ENCODE measurements around the gene SRD5A2.

SRD5A2 gene, protein sequence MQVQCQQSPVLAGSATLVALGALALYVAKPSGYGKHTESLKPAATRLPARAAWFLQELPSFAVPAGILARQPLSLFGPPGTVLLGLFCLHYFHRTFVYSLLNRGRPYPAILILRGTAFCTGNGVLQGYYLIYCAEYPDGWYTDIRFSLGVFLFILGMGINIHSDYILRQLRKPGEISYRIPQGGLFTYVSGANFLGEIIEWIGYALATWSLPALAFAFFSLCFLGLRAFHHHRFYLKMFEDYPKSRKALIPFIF

DNA sequence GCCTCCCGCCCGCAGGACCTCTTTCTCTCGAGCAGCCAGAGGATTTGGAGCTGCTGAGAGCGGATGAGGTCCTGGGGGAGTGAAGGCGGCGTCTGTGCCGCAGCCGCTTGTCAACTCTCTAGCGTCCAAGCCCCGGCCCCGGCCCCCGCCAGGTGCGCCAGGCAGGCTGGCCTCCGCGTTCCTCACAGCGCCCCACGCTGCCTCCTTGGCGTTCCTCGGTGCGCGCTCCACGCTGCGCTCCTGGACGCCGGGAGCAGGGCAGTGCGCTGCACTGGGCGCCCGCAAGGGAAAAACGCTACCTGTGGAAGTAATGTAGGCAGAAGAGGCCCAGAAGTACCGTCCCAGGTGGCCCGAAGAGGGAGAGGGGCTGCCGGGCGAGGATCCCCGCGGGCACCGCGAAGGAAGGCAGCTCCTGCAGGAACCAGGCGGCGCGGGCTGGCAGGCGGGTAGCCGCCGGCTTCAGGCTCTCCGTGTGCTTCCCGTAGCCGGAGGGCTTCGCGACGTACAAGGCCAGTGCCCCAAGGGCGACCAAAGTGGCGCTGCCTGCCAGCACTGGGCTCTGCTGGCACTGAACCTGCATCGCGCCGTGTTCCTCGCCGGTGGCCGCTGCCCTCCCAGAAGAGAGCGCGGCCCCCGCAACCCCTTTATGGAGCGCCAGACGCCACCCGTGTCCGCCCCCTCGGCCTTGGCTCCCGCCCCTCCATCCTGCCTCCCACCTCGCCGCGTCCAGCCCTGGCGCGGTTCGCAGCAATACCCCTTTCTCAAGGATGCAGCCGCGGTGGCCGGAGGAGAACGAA, at the start of gene SRD5A2:
Gene SRD5A2, minus strand, starts transcription at position 618 of the 797 bp plus-strand sequence. Its CDS starts 38 bp downstream, at position 580.
- DNase-seq, result no peak

DNA sequence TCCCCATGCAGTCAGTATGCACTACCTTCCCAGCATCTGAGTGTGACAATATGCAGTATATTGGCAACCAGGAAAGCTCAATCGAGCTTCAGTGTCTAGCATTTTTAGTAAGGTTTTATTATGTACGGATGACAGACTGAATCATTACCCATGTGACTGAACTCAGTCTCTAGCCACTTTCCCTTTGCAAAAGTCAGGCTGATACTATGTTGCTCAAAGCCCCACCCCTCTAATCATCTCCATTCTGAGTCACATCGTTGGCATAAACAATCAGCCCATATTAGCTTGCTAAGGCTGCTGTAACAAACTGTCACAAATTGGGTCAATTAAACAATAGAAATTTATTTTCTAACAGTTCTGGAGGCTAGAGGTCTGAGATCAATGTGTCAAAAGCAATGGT, 25.8 kb upstream of the SRD5A2 start:
- no peak for DNase-seq

DNA sequence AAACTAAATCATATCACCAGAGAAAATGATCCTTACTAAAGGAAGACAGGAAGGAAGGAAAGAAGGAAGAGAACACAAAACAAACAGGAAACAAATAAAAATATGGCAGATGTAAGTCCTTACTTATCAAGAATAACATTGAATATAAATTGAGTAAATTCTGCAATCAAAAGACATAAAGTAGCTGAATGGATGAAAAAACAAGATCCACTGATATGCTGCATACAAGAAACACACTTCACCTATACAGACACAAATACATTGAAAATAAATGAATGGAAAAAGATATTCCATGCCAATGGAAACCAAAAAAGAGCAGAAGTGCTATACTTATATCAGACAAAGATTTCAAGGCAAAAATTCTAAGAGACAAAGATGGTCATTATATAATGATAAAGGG, 18.0 kb upstream of the SRD5A2 start:
- no peak for DNase-seq

DNA sequence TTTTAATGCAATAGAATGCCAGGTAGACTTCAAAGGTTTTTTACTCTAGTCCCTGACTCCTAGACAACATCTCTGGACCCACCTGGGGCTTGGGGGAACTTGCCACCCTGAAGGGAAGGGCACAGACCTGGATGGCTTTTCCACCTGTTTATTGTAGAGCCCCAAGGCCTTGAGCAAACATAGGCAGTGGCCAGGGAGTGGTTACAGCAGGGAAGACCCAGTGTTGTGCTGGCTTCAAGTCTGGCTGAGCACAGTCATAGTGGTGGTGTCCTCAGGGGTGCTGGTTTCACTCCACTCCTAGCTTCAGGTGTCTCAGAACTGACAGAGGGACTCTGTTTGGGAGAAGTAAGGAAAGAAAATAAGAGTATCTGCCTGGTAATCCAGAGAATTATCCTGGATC, 5.5 kb upstream of the SRD5A2 start:
- DNase-seq, result no peak

DNA sequence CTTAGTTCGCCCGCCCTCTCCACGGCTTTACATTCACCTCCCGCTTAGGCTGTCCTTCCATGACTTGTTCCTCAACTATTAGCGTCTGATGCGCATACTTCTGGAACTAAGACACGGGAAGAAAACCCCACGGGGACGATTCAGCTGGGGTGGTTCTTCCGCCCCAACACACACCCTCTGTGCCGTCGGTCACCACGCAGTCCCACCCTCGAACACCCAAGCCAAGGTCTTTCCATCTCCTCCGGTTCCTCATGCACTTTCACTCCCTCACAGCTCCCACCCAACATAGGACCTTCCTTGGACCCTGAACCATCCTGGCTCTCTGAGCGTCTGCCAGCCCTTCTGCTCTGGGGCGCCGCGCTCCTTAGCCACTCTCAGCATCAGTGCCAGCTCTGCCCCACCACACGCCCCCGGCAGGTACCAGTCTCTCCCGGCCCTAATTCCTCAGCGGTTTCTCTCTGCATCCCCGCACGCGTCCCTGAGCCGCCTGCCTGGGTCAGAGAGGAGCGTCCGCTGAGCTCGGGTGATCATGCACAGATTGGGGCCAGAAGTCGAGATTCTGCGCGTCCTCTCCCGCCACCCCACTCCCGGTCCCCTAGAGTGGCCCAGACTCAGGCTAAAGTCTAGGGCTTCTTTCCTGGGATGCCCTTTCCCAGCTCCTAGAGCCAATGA, 522 bp upstream of the SRD5A2 start:
- DNase-seq, result no peak

DNA sequence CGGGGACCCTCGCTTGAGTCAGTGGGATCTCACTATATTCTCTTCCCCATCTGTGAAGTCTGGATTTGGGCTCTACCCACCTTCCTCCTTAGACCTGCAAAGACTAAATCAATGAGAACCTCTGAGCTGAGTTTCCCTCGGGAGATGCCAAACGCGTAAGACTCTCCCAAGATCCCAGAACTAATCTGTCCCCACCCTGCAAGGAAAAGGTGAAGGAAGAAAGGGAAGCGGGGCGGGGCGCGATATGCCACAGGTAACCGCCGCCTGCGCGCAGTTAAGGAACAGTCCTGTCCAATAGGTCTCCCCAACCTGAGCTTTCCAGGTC, 780 bp downstream of the SRD5A2 start:
- no peak for DNase-seq

DNA sequence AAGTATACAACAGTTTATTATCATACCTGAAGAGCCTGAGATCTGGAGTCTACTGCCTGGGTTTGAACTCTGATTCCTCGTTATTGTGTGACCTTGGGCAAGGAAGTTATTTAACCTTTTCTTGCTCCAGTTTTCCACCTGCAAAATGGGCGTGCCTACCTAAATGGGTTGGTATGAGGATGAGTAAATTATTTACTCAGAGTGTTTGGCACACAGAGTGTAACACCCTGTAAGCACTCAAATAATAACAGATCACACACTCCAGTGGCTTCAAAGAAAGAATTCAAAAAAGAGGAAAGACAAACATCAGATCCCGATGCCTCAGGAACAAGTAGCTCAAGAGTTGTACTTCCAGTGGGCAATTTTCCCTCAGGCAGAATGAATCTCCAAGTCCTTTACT, 2.4 kb downstream of the SRD5A2 start:
- no peak for DNase-seq

DNA sequence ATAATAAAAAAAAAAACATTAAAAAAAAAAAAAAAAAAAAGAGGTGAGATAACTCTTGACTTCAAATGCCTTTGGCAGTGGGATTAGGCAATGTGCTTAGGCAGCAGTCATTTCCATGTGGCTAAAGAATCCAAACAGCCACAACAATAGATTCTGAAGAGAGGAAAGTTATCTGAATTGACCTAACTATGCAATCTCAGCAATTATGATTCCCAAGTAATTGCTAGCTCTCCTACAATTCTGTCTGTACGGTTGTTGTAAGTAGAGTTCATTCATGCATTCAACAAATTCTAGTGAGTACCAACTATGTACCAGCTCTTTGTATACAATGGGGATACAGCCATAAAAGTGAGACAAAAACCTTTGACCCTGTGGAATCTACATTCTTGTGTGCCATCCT, 3.6 kb downstream of the SRD5A2 start:
- no peak for DNase-seq

DNA sequence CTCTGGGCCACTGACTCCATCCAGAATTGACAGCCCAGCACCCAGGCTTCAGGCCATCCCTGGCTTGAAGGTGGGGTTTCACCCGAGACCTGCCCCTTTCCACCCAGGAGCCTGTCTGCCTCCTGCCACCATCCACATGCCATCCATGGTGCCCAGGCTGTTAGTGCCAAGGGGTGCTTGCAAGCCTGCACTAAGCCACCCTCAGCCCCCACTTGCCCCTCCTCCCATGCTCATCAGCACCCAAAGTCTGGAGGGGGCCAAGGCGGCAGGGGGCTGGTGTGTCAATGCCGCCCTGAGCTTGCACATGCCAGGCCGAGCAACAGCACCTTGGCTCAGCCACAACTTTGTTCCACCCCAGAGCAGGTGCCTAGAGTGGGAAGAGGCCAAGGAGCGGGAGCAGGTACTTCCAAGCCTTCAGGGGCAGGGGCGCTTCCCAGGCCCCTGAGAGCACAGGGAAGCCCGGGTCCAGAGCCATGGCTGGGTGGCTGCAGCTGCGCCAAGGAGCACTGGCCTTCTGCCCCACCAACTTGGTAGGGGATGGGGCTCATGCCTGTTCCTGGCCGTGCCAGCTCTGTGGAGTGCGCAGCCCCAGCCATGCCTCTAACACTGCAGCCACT, 12.0 kb downstream of the SRD5A2 start:
- no peak for DNase-seq

DNA sequence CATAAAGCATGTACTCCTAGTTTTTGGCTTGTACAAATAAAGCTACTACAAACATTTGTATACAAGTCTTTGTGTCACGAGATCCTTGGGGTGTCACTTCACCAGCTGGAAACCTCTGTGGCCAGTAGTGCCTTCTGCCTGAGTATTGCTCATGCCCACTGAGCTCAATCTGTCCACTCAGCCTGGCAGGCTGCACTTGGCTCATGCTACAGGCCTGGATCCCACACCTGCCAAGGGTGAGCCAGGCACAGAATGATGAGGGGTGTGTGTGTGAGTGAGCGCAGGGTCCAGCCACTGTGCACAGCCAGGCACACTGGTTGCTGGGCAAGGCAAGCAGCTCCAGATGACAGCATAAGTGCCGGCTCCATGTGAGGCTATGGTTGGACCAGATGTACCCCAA, 13.1 kb downstream of the SRD5A2 start:
- no peak for DNase-seq

DNA sequence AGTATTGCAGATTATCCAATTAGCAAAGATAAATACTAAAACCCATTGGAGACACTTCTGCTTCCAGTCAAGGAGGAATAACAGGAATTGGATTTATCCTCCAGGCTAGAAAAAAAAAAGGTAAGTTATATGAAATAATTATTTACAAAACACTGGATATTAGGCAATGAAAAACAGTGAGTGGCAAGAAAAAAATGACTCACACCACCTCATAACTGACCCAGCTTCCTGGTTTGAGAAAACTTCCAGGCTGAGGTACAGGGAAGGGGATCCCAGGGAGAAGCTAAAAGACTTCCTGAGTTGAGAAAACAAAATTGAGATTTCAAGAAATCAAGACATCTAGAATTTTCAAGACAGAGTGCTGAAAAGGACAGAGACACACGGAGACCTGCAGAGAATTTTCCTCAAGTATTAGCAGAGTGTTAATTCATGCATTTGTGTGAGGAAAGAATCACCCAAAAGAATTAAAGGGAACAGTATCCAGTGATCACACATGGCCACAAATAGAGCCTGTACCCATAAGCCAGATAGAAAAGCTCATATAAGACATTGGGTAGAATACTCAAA, 17.4 kb downstream of the SRD5A2 start:
- DNase-seq, result no peak

DNA sequence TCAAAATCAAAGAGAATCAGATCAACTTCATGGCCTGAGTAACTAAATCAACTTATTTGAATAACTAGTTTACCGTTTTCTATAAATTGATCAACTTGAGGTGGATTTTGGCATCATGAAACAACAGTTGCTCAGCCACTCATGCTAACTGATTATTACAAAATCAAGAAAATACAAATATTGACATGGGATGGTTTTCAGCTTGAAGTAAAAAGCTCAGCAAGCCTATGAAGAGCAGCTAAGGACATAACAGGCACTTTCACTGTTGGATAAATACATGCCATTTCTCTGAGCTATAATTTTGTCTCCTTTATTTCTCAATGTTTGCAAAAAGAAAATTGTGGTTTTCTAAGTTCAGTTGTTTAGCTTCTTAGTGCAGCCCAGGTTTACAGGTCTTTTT, 18.9 kb downstream of the SRD5A2 start:
- no peak for DNase-seq

DNA sequence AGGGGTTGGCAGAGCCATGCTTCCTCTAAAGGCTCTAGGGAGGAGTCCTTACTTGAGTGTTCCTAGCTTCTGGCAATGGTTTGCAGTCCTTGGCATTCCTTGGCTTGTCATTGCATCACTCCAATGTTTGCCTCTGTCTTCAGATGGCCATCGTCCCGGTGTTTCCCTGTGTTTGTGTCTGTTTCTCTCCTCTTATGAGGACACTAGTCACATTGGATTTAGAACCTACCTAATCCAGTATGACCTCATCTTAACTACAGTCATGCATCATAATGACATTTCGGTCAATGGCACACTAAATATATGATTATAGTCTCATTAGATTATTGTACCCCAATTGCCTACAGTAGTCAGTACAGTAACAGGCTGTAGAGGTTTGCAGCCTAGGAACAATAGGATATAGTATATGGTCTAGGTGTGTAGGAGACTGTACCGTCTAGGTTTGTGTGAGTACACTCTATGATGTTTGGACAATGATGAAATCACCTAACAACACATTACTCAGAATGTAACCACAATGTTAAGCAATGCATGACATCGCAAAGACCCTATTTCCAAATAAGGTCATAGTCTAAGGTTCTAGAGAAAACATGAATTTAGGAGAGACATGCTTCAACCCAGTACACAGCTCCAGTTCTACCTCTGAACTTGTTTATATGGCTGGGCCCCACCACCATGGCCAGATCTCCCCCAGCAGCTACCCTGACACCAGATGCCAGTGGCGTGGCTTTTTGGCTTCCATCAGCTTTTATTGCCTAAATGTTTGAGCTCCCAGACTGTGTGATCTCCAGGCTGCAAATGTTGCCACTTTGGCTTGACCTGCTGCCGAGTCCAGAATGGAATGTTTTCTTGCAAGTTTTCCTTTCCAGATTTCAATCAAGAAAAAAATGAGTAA, 22.1 kb downstream of the SRD5A2 start:
- no peak for DNase-seq

DNA sequence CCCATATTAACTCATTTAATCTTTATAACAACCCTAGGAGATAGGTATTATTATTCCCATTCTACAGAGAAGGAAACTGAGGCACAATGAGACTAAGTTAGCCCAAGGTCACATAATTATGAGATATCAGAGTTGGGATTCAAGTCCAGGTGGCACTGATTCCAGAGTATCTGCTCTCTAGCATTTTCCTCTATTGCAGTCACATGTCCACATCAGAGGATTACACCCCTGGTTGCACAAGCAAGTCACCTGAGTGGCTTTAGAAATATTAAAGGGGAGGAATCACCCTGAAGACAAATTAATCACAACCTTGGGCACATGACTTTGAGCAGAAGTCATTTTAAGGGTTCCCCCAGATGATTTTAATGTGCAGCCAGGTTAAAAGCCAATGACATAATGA, 23.8 kb downstream of the SRD5A2 start:
- DNase-seq, result no peak

DNA sequence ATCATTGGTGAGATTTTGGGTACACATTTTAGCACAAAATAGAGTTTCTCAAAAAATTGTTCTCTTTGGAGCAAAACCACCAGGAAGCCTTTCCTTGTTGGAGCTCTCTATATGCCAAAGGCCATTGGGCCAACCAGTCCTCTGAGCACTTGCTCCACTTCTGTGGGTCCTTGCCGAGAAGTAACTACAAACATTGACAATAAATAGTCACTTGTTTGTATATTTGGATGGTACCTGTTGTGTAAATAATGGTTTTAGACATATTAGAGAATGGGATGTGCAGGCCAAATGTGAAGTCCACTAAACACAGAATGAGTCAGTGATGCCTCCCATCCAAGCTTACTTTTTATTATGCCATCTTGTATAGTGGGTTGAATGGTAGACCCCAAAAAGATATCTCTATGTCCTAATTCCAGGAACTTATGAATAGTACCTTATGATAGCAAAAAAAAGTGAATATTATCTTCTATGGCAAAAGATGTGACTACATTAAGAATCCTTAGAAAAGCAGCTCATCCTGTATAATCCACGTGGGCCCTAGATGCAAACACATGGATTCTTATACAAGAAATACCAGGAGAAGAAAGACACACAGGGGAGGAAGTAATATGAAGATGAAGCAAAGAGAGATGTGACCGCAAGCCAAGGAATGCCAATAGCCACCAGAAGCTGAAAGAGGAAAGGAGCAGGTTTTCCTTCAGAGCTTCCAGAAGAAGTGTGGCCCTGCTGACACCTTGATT, 24.6 kb downstream of the SRD5A2 start:
- no peak for DNase-seq

DNA sequence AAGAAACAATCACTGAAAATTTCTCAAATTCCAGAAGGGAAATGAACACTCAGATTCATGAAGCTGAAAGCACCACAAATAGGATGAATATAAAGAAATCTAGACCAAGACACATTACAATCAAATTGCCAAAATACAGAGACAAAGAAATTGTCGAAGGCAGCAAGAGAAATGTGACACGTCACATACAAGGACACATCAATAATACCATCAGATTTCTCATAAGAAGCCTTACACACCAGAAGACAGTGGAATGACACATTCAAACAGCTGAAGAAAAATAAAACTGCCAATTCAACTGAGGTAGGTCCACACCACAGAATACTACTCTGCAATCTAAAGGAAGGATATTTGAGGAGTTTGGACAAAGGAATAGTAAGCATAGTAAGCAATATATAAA, 27.4 kb downstream of the SRD5A2 start:
- no peak for DNase-seq

DNA sequence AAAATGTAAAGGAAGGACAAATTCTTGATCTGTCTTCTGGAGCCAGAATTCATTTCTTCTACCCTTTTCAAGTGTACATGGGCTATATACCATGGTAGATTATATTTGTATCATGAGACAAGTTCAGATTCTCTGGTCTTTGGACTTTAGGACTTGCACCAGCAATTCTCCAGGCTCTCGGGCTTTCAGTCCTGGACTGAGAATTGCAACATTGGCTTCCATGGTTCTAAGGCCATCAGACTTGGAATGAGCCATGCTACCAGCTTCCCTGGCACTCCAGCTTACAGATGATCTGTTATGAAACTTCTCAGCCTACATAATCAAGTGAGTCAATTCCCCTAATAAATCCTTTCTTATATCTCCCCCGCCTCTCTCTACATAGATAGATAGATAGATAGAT, 33.3 kb downstream of the SRD5A2 start:
- no peak for DNase-seq

DNA sequence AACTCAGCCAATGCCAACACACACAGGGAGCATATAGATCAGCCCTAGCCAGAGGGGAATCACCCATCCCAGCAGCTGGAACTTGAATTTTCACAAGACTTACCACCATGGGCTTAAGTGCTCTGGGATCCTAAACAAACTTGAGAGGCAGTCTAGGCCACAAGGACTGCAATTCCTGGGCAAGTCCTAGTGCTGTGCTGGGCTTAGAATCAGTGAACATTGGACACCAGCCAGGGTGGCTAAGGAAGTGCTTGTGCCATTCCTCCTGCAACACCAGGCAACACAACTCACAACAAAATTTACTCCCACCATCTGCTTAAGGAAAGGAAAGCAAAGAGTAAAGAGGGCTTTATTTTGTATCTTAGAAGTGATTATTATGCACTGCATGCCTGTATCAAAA, 38.9 kb downstream of the SRD5A2 start:
- DNase-seq, result no peak

DNA sequence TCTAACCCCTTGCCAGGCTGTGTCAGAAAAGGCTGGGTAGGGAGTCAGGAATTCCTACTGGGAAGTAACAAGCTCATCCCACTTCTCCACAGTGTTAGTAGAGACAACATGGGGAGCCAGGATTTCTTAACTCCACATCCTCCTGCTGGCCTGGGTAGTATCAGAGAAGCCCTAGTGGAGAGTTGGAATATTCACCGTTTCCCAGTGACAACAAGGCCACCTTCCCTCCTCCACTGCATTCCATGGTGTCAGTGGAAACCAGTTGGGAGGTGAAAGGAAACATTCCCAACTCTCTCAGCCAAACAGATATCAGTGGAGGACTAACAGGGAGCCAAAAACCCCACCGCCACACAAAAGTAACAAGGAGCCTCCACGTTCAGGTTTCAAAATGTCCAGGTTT, 41.2 kb downstream of the SRD5A2 start:
- DNase-seq, result no peak

DNA sequence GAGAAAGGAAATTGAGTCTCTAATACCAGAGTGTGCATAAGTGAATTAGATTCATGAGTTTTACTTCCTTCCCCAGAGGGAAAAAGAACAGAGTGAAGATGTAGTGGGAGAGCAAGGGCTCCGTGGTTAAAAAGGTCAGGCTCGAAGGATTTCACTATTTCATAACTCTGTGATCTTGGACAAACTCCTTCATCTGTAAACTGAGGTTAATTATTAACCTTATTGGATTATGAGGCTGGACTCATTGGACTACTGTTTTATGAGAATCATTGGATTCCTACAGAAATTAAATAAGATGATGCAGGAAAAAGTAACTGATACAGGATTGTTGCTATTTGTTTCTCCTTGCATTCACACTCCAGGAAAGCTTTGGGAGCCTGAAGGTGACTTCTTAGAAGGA, 45.0 kb downstream of the SRD5A2 start:
- no peak for DNase-seq

DNA sequence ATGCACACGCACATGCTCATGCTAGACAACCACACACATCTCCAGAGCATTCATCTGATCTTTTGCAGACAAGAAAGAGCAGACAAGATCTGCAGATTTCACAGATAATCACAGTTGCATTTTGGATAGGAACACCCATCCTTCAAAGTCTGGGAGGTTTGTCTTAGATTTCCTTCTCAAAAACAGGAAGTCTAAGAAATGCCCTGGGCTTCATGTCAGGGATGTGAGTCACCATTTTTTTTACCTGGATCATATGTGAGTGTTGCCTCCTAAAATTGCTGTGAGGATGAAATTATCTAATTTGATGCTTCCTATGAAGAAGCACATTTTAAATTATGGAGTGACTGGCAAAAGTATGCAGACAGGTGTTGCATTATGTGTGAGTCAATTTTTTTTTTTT, 46.1 kb downstream of the SRD5A2 start:
- DNase-seq, result no peak

DNA sequence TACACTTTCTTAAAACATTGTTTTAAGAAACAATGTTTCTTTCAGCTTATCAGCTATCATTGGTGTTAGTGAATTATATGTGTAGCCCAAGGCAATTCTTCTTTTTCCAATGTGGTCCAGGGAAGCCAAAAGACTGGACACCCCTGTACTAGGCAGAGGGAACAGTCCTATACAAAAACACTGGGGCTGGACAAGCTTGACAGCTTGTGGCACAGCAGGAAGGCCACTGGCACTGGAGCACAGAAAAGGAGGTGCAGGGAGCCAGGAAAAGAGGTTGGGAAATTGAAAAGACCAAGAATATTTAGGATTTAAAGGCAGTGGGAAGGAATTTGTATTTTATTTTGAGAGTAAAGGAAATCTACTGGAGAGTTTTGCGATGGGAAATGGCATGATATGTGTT, 47.7 kb downstream of the SRD5A2 start:
- DNase-seq, result no peak
